CD4-positive, alpha-beta T cell treated with Interleukin-21 for 1 hour (primary cell): ENCODE data around the gene DCAF8L1.
"Not testable (repeated sequence)": the region's sequence is repeated elsewhere in the genome, so short reads cannot be mapped to it uniquely, and the experiment has no call there.

ENCODE experiments used
- DNase-seq: peaks from one replicate; pipeline ENCODE4 v3.0.0-alpha.2; 2020

DCAF8L1 gene

GRCh38 chrX:27981349-27981748 lies at the start of gene DCAF8L1:
TSS of gene DCAF8L1 (minus strand) at chrX:27981449. CDS start at chrX:27981334, 115 bp downstream.
- DNase-seq: no peak

DNA sequence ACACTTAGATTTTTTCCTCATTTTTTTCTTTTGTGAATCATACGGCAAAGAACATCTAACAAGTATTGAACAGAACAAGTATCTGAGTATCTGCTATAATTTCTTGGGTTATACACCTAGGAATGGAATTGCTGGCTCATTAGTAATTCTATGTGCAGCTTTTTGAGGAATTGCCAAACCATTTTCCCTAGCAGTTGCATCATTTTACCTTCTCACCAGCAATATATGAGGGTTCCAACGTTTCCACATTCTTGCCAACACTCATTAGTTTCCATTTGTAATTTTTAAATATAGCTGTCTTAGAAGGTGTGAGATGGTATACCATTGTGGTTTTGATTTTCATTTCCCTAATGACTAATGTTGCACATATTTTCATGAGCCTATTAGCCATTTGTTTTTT lies 41.1 kb upstream of the DCAF8L1 start:
- DNase-seq: no peak

DNA sequence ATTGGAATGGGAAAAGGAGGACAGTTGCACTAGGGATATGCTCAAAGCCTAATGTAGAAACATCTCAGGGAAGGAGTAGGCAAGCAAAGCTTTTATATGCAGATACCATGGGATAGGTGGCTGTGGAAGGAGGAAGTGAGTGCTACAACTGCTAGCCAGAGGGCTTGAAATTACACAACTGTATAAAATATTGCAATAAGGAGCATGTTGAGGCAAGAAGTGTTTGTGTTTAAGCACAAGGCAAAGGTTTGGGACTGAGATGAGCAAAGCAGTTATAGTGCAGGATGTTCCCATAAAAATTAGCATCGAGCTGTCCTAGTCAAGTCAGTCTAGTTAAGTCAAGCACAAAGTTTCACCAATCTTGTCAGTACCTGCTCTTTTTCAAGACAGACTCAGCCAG lies 35.6 kb upstream of the DCAF8L1 start:
- DNase-seq: no peak

GRCh38 chrX:28015993-28016392 lies 34.7 kb upstream of the DCAF8L1 start:
- DNase-seq: no peak

DNA sequence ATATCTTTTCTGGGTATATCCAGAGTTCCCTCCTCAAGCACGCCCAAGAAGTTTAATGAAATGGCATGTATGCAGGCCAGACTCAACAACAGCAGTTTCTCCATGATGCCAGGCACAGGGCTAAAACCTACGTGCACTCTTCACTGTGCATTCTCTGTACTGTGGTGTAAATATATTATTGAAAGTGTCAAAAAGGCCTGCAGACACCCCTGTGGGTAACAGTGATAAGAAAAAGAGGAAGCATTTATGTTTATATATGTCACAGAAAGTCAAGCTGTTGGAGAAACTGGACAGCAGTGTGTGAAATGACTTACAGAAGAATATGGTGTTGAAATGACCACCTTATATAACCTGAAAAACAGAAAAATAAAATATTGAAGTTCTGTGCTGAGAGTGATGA lies 29.6 kb upstream of the DCAF8L1 start:
- DNase-seq: no peak

- no peak for DNase-seq
Measured at GRCh38 chrX:27998666-27999065, 17.4 kb upstream of the DCAF8L1 start.

DNA sequence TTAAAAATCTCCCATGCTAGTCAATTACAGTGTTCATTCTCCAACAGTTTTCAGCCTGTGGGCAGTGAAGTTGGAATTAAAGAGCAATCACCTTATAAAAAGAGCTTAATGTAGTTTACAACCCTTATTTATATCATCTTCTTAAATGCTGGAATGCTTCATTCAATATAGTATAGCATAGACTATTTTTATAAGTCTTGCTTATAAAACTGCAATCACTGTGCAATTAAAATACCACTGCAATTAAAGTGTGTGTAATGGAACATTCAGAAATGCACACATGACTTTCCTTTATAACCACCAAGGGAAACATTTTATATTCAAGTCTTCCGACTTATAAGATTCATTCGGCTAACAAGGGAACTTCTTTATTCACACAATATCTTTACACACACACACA lies 16.4 kb upstream of the DCAF8L1 start:
- DNase-seq: no peak

GRCh38 chrX:27996132-27996531 lies 14.9 kb upstream of the DCAF8L1 start:
- no peak for DNase-seq

- DNase-seq: no peak
Measured at GRCh38 chrX:27995611-27996010, 14.4 kb upstream of the DCAF8L1 start.

DNA sequence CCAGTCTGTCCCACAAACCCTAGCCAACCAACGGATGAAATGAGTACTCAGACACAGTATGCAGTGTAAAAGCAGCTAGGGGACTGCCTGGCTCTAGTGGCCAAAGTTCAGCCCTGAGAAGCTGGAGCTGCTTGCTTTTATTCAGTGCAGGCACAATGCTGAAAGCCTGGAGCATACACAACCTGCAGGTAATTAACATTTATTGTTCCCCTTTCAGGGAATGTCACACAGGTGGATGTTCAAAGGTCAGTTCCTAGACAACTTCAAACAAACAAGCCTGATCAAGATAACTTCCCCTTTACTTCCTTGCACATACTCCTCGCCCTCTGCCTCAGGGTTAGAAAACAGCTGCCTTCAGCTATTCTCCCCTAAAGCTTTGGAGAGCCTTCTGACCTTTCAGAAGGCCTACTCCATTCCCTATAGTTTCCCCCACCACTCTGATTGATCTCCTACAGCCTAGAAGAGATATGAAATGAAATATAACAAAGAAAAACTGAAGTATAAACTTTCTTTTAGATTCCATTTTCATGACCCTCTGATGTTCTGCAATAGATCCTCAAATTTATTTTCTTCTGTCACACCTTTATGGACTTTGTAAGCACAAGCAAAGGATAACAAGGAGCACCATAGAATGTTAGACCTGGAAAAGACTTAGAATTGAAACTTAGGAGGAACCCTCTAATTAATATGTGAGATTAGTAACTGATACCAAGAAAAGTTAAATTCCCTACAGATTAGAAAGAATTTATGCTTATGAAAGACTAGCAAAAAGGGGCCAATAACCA lies 6.8 kb upstream of the DCAF8L1 start:
- DNase-seq: no peak

GRCh38 chrX:27976934-27977333 lies 4.3 kb downstream of the DCAF8L1 start:
- not testable (repeated sequence) for DNase-seq

DNA sequence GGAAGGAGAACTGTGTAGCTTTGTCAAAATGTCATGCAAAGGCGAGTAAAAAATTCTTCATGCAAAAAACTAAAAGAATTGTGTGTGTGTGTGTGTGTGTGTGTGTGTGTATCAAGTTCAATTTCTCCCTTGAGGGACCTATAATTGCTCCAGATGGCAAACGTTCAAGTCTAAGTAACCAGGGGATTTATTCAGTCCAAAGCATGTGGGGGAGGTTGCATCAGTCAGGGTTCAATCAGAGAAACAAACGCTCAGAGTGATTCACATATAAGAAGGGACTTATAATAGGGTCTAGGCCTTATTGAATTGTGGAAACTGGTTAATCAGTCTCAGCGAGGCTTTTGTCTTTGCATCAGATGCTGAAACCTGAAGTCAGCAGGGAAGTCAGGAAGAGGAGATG lies 5.0 kb downstream of the DCAF8L1 start:
- no peak for DNase-seq

DNA sequence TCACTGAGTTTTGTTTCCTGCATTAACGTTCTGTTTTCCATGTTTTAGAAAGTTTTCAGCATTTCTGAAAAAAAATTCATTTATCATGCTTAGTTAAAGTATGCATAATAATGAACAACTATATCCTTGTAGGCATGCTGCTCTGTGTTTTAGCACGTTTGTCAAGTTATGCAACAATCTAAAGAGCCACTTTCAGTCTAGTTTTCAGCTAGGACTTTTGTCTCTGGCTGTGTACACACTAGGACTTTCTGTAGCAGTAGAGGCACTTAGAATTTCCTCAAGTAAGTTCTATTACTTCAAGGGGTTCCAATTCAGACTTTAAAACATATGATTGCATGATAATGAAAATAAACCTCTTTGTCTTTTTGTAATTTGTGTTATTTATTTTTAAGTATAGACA lies 12.4 kb downstream of the DCAF8L1 start:
- DNase-seq: no peak

- DNase-seq: no peak
Measured at GRCh38 chrX:27968352-27968751, 12.9 kb downstream of the DCAF8L1 start.

GRCh38 chrX:27966955-27967354 lies 14.3 kb downstream of the DCAF8L1 start:
- no peak for DNase-seq

GRCh38 chrX:27966492-27966891 lies 14.8 kb downstream of the DCAF8L1 start:
- DNase-seq: no peak

DNA sequence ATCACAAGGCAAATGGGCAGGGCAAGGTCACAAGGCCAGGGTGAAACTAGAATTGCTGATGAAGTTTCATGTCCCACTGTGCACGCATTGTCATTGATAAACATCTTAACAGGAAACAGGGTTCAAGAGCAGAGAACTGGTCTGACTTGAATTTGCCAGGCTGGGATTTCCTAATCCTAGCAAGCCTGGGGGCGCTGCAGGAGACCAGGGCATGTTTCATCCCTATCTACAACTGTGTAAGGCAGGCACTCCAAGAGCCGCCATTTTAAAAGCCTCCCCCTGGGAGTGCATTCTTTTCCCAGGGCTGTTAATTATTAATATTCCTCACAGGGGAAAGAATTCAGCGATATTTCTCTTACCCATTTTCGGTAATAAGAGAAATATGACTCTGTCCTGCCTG lies 15.9 kb downstream of the DCAF8L1 start:
- DNase-seq: not testable (repeated sequence)

- no peak for DNase-seq
Measured at GRCh38 chrX:27964432-27964831, 16.8 kb downstream of the DCAF8L1 start.

DNA sequence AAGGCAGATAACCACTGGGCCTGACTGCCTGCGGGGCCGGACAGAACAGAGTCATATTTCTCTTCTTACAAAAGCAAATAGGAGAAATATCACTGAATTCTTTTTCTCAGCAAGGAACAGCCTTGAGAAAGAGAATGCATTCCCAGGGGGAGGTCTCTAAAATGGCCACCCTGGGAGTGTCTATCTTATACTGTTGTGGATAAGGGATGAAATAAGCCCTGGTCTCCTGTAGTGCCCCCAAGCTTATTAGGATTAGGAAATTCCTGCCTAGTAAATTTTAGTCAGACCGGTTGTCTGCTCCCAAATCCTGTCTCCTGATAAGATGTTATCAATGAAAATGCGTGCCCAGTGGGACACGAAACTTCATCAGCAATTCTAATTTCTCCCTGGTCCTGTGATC lies 20.8 kb downstream of the DCAF8L1 start:
- DNase-seq: not testable (repeated sequence)

DNA sequence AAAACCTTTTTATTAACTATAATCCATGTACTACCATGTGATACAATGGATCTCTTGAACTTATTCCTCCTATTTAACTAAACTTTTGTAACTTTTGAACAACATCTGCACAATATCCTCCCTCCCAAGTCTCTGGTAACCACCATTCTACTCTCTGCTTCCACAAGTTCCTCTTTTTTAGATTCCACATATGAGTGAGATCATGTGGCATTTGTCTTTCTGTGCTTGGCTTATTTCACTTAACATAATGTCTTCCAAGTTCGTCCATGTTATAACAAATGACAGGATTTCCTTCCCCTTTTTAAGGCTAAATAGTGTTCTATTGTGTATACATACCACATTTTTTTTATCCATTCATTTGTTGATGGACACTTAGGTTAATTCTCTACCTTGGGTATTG lies 28.1 kb downstream of the DCAF8L1 start:
- no peak for DNase-seq

DNA sequence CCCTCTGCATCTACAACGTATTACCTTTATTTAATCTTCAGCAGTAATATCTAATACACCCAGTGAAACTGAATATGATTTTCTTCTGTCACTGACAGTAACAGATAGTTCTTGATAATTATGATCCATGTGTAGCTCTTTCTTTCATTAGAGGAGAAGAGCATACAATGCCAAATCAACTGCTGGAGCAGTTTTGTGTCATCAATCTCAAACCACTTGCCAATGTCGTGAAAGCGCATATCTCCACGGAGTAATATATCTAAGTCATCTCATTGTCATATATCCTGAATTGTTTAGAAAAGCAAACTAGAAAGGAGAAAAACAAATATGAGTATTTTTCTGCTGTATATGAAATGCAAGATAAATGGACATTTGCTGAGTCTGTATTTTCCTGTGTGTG lies 47.9 kb downstream of the DCAF8L1 start:
- DNase-seq: no peak
